NCI-H446 treated with DMSO at 0.1 percent for 48 hours (cell line): ENCODE measurements around the gene OPN3.

Experiments used
- DNase-seq: peaks from one replicate; lab custom pipeline; 2025; lab: John Stamatoyannopoulos, UW

Gene OPN3

GRCh38 chr1:241615043-241615974 lies 24.9 kb downstream of the OPN3 start:
- DNase-seq: no peak

GRCh38 chr1:241614572-241614971 lies 25.6 kb downstream of the OPN3 start:
- DNase-seq: no peak

- DNase-seq: no peak
Measured at GRCh38 chr1:241614144-241614543, 26.0 kb downstream of the OPN3 start.

GRCh38 chr1:241612533-241613477 lies 27.4 kb downstream of the OPN3 start:
- no peak for DNase-seq

GRCh38 chr1:241611736-241612135 lies 28.4 kb downstream of the OPN3 start:
- no peak for DNase-seq

- peak; percentile 43 for DNase-seq
Measured at GRCh38 chr1:241611063-241611462, 29.1 kb downstream of the OPN3 start.

GRCh38 chr1:241610056-241610815 lies 29.9 kb downstream of the OPN3 start:
- DNase-seq: no peak

GRCh38 chr1:241608379-241609033 lies 31.7 kb downstream of the OPN3 start:
- no peak for DNase-seq

- no peak for DNase-seq
Measured at GRCh38 chr1:241607497-241607896, 32.7 kb downstream of the OPN3 start.

GRCh38 chr1:241606544-241606943 lies 33.6 kb downstream of the OPN3 start:
- DNase-seq: no peak

GRCh38 chr1:241605146-241605805 lies 34.9 kb downstream of the OPN3 start:
- no peak for DNase-seq

- DNase-seq: no peak
Measured at GRCh38 chr1:241603731-241604245, 36.4 kb downstream of the OPN3 start.

GRCh38 chr1:241600496-241600901 lies 39.7 kb downstream of the OPN3 start:
- no peak for DNase-seq

GRCh38 chr1:241598249-241598648 lies 41.9 kb downstream of the OPN3 start:
- DNase-seq: no peak

- no peak for DNase-seq
Measured at GRCh38 chr1:241596633-241597032, 43.5 kb downstream of the OPN3 start.

- no peak for DNase-seq
Measured at GRCh38 chr1:241593186-241593585, 47.0 kb downstream of the OPN3 start.

- no peak for DNase-seq
Measured at GRCh38 chr1:241592273-241592958, 47.8 kb downstream of the OPN3 start.

GRCh38 chr1:241591736-241592135 lies 48.4 kb downstream of the OPN3 start:
- DNase-seq: no peak

GRCh38 chr1:241591317-241591716 lies 48.9 kb downstream of the OPN3 start:
- DNase-seq: no peak

- no peak for DNase-seq
Measured at GRCh38 chr1:241590719-241591118, 49.5 kb downstream of the OPN3 start.
